Astrocyte (in vitro differentiated cells and primary cell): ENCODE data around the gene FYCO1. TPM values are rescaled to one million over a fixed set of nuclear protein-coding genes. Genes with fewer than 3 reads are reported as not detected.

Experiments used
- DNase-seq: peaks from one replicate; pipeline ENCODE4 v3.0.0-alpha.2; 2010; ENCODE audit warnings: low read depth
- FAIRE-seq: peaks from 2 replicates; lab custom pipeline; 2011; peaks lifted over from hg19 to GRCh38; lab: Jason Lieb, UNC
- H2AFZ ChIP-seq: 2 replicates; pipeline ENCODE4 v1.6.0; 2012; ENCODE audit warnings: low read depth, low read length, inconsistent platforms
- H3K27ac ChIP-seq: 2 replicates; pipeline ENCODE4 v1.5.1; 2011; ENCODE audit warnings: low read depth, low read length, inconsistent platforms
- H3K27me3 ChIP-seq: 2 replicates; pipeline ENCODE4 v1.6.0; 2011; ENCODE audit warnings: low read length, inconsistent platforms; ENCODE audit not compliant: insufficient read depth
- H3K36me3 ChIP-seq: 2 replicates; pipeline ENCODE4 v1.5.1; 2011; ENCODE audit warnings: low read length, inconsistent platforms; ENCODE audit not compliant: insufficient read depth
- H3K4me1 ChIP-seq: 2 replicates; pipeline ENCODE4 v1.5.1; 2011; ENCODE audit warnings: low read length, inconsistent platforms; ENCODE audit not compliant: insufficient read depth
- H3K4me2 ChIP-seq: 2 replicates; pipeline ENCODE4 v1.6.0; 2012; ENCODE audit warnings: low read length, inconsistent platforms
- H3K4me3 ChIP-seq: 2 replicates; pipeline ENCODE4 v1.5.1; 2011; ENCODE audit warnings: low read depth, mild to moderate bottlenecking, low read length, inconsistent platforms; ENCODE audit not compliant: insufficient read depth
- H3K79me2 ChIP-seq: 2 replicates; pipeline ENCODE4 v1.6.0; 2012; ENCODE audit warnings: mild to moderate bottlenecking, low read length, inconsistent platforms; ENCODE audit not compliant: insufficient read depth
- H3K9ac ChIP-seq: 2 replicates; pipeline ENCODE4 v1.6.0; 2012; ENCODE audit warnings: mild to moderate bottlenecking, low read length, inconsistent platforms
- H3K9me3 ChIP-seq: 2 replicates; pipeline ENCODE4 v1.5.1; 2012; ENCODE audit warnings: low read depth, mild to moderate bottlenecking, low read length, inconsistent platforms; ENCODE audit not compliant: insufficient read depth
- H4K20me1 ChIP-seq: 2 replicates; pipeline ENCODE4 v1.6.0; 2012; ENCODE audit warnings: low read length, inconsistent platforms; ENCODE audit not compliant: insufficient read depth
- H3K27ac Mint-ChIP-seq: one replicate; pipeline ENCODE4 v1.8.0; 2021; ENCODE audit warnings: mild to moderate bottlenecking, mixed read lengths; ENCODE audit not compliant: unreplicated experiment
- H3K27me3 Mint-ChIP-seq: one replicate; pipeline ENCODE4 v1.8.0; 2021; ENCODE audit warnings: low read depth, mixed read lengths; ENCODE audit not compliant: unreplicated experiment
- H3K36me3 Mint-ChIP-seq: one replicate; pipeline ENCODE4 v1.8.0; 2021; ENCODE audit warnings: low read depth, mixed read lengths; ENCODE audit not compliant: unreplicated experiment
- H3K4me1 Mint-ChIP-seq: one replicate; pipeline ENCODE4 v1.8.0; 2021; ENCODE audit warnings: low read depth, mixed read lengths; ENCODE audit not compliant: unreplicated experiment
- H3K4me3 Mint-ChIP-seq: one replicate; pipeline ENCODE4 v1.8.0; 2021; ENCODE audit warnings: mild to moderate bottlenecking, moderate library complexity, mixed read lengths; ENCODE audit not compliant: unreplicated experiment
- H3K9me3 Mint-ChIP-seq: one replicate; pipeline ENCODE4 v1.8.0; 2021; ENCODE audit warnings: mild to moderate bottlenecking, mixed read lengths; ENCODE audit not compliant: unreplicated experiment
- CTCF ChIP-seq: IDR thresholded peaks from 2 replicates; pipeline ENCODE4 v1.5.1; 2011; ENCODE audit warnings: low read depth, mild to moderate bottlenecking, inconsistent platforms, low read length, moderate library complexity; ENCODE audit not compliant: insufficient read depth
- EZH2 ChIP-seq: IDR thresholded peaks from 2 replicates; pipeline ENCODE4 v1.6.1; 2012; ENCODE audit warnings: mild to moderate bottlenecking, low read length, inconsistent platforms; ENCODE audit not compliant: insufficient read depth
- total RNA-seq: library from RNA; stranded (reverse); gene quantifications from 2 replicates; pipeline ENCODE4 v1.2.1, GENCODE V29; 2021

The FYCO1 gene
- total RNA-seq, 1 donor from 2014 or later: 19.7 TPM

DNA sequence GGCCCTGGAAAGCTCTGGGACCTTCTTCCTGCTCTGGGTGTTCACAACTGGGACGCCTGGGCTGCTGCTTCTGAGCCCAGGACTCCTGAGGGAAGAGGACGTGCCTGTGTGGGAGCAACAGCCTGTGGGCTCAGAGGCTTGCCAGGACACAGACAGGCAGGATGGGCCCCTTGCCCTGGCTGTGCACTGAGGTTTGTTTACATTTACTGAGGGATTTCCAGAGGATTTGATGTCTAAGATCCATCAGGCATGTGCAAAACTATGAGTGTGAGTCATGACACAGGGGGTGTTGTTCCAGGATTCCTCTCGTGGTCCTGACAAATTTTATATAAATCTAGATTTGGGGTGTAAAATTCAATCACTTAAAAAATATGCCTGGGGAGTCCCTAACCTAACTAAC lies 98.7 kb downstream of the FYCO1 start:
- Mint-ChIP-seq H3K9me3 (no peaks in the 10 kb centered on the region), H3K36me3 (no peaks in the 10 kb centered on the region), H3K4me3 (no peak overlapping the region), H3K4me1 (peaks cover 18% of the 10 kb centered on the region), H3K27me3 (peaks cover 4% of the 10 kb centered on the region), H3K27ac (no peak overlapping the region)
- FAIRE-seq: no peak
- H3K79me2 ChIP-seq: no peaks in the 10 kb centered on the region
- H3K4me2 ChIP-seq: peak overlapping the region; percentile 54
- H3K4me3 ChIP-seq: no peak overlapping the region
- no peaks in the 10 kb centered on the region for H4K20me1 ChIP-seq
- no peaks in the 10 kb centered on the region for H3K27me3 ChIP-seq
- peak; percentile 65 for DNase-seq
- H3K27ac ChIP-seq: no peak overlapping the region
- H3K36me3 ChIP-seq: no peaks in the 10 kb centered on the region
- H2AFZ ChIP-seq: no peak overlapping the region
- no peak overlapping the region for H3K9ac ChIP-seq
- peaks cover 5% of the 10 kb centered on the region for H3K4me1 ChIP-seq
- TF ChIP-seq EZH2: no peak
- no peak for TF ChIP-seq CTCF
- H3K9me3 ChIP-seq: no peaks in the 10 kb centered on the region

- no peak for DNase-seq
- H3K27ac ChIP-seq: no peak overlapping the region
- Mint-ChIP-seq H3K4me3 (no peak overlapping the region), H3K4me1 (peaks cover 18% of the 10 kb centered on the region), H3K27me3 (no peaks in the 10 kb centered on the region), H3K36me3 (no peaks in the 10 kb centered on the region), H3K9me3 (no peaks in the 10 kb centered on the region), H3K27ac (no peak overlapping the region)
- H3K9ac ChIP-seq: no peak overlapping the region
- no peak overlapping the region for H3K4me2 ChIP-seq
- TF ChIP-seq CTCF (no peak), EZH2 (no peak)
- H3K79me2 ChIP-seq: no peaks in the 10 kb centered on the region
- no peak for FAIRE-seq
- no peaks in the 10 kb centered on the region for H4K20me1 ChIP-seq
- no peaks in the 10 kb centered on the region for H3K9me3 ChIP-seq
- H3K27me3 ChIP-seq: no peaks in the 10 kb centered on the region
- H3K36me3 ChIP-seq: no peaks in the 10 kb centered on the region
- H3K4me3 ChIP-seq: no peak overlapping the region
- H3K4me1 ChIP-seq: peaks cover 5% of the 10 kb centered on the region
- no peak overlapping the region for H2AFZ ChIP-seq
Observed at GRCh38 chr3:45895686-45896468, 99.7 kb downstream of the FYCO1 start.

DNA sequence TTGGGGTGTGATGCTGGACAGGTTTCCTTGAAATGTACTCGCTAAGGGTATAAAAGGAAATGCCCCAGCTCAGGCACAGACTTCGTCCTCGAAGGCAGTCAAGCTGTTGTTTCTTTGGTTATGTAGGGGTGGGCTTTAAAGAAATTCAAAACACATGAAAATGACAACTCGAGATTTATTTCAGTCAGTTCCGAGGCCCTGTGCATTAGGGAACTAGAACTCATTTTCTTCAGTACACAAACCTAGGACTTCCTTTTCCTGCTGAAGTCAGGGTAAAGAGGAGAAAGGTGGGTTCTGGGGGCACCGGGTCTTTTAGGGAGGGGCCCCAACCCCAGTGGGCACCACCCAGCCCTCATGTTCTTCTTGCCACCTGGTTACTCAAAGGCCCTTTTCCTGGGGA lies 101.6 kb downstream of the FYCO1 start:
- H3K36me3 Mint-ChIP-seq: no peaks in the 10 kb centered on the region
- no peak for FAIRE-seq

More for the DNA sequence above, 101.6 kb downstream of the FYCO1 start:
- H3K27ac Mint-ChIP-seq: no peak overlapping the region
- no peak for DNase-seq
- TF ChIP-seq EZH2 (no peak), CTCF (no peak)
- Histone ChIP-seq H3K4me2 (no peak overlapping the region), H2AFZ (no peak overlapping the region), H3K36me3 (no peaks in the 10 kb centered on the region), H3K79me2 (no peaks in the 10 kb centered on the region), H3K9me3 (no peaks in the 10 kb centered on the region), H3K9ac (no peak overlapping the region), H4K20me1 (no peaks in the 10 kb centered on the region), H3K4me3 (no peak overlapping the region), H3K27me3 (no peaks in the 10 kb centered on the region), H3K27ac (no peak overlapping the region), H3K4me1 (peaks cover 5% of the 10 kb centered on the region)
- H3K4me3 Mint-ChIP-seq: no peak overlapping the region
- no peaks in the 10 kb centered on the region for H3K27me3 Mint-ChIP-seq
- H3K4me1 Mint-ChIP-seq: peaks cover 14% of the 10 kb centered on the region
- no peaks in the 10 kb centered on the region for H3K9me3 Mint-ChIP-seq
